T-helper 2 cell treated with Interferon-gamma antibody and Interleukin-4, amounts not matched to agents 5 μg/mL and 100 μg/mL, for 36 hours (primary cell): ENCODE results near the gene EXOC3.

Experiments used
- DNase-seq: peaks from one replicate; pipeline ENCODE4 v3.0.0; 2021; ENCODE audit warnings: low spot score
- H3K27ac Mint-ChIP-seq: one replicate; pipeline ENCODE4 v1.8.0; 2021; ENCODE audit warnings: mild to moderate bottlenecking, mixed read lengths
- H3K27me3 Mint-ChIP-seq: one replicate; pipeline ENCODE4 v1.8.0; 2021; ENCODE audit warnings: low read depth, mixed read lengths
- H3K36me3 Mint-ChIP-seq: one replicate; pipeline ENCODE4 v1.8.0; 2021; ENCODE audit warnings: low read depth, mixed read lengths
- H3K4me1 Mint-ChIP-seq: one replicate; pipeline ENCODE4 v1.8.0; 2021; ENCODE audit warnings: low read depth, mixed read lengths
- H3K4me3 Mint-ChIP-seq: one replicate; pipeline ENCODE4 v1.8.0; 2022; ENCODE audit warnings: mild to moderate bottlenecking, moderate library complexity, mixed read lengths
- H3K9me3 Mint-ChIP-seq: one replicate; pipeline ENCODE4 v1.8.0; 2021; ENCODE audit warnings: mixed read lengths

The EXOC3 gene

DNA sequence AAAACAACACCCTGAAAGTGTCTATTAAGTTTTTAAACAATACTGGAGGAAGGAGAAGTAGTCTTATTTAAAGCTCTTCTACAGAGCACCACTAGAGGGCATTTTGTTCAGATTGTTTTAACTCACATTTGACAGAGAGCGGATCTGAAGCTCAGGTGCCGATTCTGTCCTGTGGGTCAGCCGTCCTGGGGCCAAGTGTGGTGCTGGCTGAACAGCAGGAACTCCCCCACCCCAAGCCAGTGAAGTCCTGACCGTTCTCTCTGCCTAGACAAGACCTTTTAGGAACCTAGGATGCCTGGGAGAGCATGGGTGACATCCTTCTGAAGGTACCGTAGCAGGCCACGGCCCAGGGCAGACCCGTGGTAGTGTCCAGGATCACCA is 3.9 kb downstream of the EXOC3 start:
- DNase-seq = no peak
- peaks cover 17% of the 10 kb centered on the region for H3K9me3 Mint-ChIP-seq
- peak overlapping the region; percentile 19 for H3K27ac Mint-ChIP-seq
- H3K36me3 Mint-ChIP-seq = peaks cover 61% of the 10 kb centered on the region
- H3K4me1 Mint-ChIP-seq = peaks cover 26% of the 10 kb centered on the region
- H3K4me3 Mint-ChIP-seq = no peak overlapping the region
- no peaks in the 10 kb centered on the region for H3K27me3 Mint-ChIP-seq

DNA sequence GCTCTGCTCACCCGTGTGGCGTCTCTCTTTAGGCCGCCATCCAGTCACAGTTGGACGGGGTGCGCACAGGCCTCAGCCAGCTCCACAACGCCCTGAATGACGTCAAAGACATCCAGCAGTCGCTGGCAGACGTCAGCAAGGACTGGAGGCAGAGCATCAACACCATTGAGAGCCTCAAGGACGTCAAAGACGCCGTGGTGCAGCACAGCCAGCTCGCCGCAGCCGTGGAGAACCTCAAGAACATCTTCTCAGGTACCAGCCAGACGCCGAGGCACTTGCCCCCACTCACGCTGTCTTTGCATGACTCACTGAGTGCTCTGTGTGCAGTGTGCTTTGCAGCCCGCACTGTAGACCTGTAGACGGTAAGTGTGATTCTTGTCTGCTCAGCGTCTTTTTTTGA is 4.5 kb downstream of the EXOC3 start:
- Mint-ChIP-seq H3K9me3 (peaks cover 23% of the 10 kb centered on the region), H3K27ac (no peak overlapping the region), H3K4me3 (no peak overlapping the region), H3K27me3 (no peaks in the 10 kb centered on the region), H3K4me1 (peaks cover 23% of the 10 kb centered on the region), H3K36me3 (peaks cover 67% of the 10 kb centered on the region)
- no peak for DNase-seq

DNA sequence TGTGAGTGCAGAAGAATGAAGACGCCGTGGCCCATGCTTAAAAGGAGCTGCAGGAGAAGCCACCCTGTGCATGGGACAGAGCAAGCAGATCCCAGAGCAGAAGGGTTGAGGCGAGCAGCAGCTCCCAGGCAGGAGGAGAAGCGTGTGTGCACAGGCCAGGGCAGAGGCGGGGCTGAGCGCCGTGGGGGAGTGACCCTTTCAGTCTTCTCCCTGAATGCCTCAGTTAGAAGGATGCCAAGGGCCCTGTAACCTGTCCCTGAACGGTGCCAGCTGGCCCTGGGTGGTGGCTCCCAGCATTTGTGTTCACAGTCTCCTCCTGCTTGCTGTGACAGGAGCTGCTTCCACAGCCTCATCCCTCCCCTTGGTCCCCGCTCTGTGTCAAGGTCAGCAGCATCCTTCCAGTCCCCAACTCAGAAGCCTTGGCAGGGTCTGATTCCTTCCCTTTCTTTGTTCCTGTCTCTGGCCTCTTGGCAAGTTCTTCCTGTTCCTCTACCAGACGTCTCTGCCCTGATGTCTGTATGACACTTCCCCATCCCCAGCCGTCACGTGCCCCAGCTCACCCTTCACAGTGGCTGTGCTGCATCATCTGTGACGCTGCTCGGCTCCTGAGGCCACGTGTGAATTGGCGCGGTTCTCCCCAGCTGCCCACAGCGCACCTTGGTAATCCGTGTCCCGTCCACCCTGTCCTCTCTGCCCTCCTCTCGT is 5.2 kb downstream of the EXOC3 start:
- H3K4me1 Mint-ChIP-seq = peaks cover 28% of the 10 kb centered on the region
- no peak overlapping the region for H3K27ac Mint-ChIP-seq
- peaks cover 74% of the 10 kb centered on the region for H3K36me3 Mint-ChIP-seq
- peaks cover 29% of the 10 kb centered on the region for H3K9me3 Mint-ChIP-seq
- no peaks in the 10 kb centered on the region for H3K27me3 Mint-ChIP-seq
- no peak overlapping the region for H3K4me3 Mint-ChIP-seq
- no peak for DNase-seq

- no peak overlapping the region for H3K4me3 Mint-ChIP-seq
- H3K36me3 Mint-ChIP-seq = peaks cover 79% of the 10 kb centered on the region
- no peak for DNase-seq
- peaks cover 33% of the 10 kb centered on the region for H3K4me1 Mint-ChIP-seq
- H3K27ac Mint-ChIP-seq = no peak overlapping the region
- H3K27me3 Mint-ChIP-seq = no peaks in the 10 kb centered on the region
- peaks cover 29% of the 10 kb centered on the region for H3K9me3 Mint-ChIP-seq
These were observed 5.8 kb downstream of the EXOC3 start for GRCh38 chr5:448766-449090.

DNA sequence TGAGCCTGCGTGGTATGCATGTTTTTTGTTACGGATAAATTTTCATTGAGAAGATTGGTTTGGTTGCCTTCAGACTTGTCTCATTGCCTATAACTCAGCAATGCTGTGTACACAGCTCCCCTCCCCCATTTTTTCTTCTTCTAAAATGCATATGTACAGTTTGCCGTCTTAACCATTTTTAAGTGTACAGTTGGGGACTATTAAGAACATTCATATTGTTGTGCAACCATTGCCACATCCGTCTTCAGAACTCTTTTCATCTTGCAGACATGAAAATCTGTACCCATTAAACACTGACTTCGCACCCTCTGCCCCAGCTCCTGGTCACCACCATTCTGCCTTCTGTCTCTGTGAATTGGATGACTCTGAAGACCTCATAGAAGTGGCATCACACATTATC is 6.2 kb downstream of the EXOC3 start:
- peaks cover 29% of the 10 kb centered on the region for H3K9me3 Mint-ChIP-seq
- no peak for DNase-seq
- H3K36me3 Mint-ChIP-seq = peaks cover 83% of the 10 kb centered on the region
- peaks cover 34% of the 10 kb centered on the region for H3K4me1 Mint-ChIP-seq
- H3K27ac Mint-ChIP-seq = no peak overlapping the region
- H3K4me3 Mint-ChIP-seq = no peak overlapping the region
- no peaks in the 10 kb centered on the region for H3K27me3 Mint-ChIP-seq

DNA sequence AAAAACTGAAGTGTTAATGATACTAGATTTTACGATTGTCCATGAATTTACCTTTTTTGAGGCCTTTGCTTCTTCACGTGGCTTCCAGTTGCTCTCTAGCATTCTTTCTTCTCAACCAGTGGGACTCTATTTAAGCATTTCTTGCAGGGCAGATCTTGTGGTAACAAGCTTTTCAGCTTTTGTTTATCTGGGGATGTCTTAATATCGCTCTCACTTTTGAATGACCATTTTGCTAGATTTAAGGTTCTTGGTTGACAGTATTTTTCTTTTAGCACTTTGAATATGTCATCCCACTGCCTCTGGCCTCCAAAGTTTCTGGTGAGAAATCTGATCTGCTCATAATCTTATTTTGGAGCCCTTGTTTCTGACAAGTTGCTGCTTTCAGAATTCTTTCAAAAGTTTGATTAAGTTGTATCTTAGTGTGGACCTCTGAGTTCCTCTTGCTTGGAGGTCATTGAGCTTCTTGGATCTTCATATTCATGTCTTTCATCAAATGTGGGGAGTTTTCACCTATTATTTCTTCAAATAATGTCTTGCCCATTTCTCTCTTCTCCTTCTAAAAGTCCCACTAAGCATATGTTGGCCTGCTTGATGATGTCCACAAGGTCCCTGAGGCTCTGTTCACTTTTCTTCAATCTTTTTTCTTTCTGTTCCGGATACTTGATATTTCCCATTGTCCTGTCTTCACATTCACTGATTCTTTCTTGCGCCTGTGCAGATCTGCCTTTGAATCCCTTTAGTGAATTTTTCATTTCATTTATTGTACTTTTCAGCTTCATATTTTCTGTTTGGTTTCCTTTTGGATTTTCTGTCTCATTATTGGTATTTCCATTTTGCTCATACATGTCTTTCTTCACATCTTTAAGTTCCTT is 8.8 kb downstream of the EXOC3 start:
- Mint-ChIP-seq H3K36me3 (peaks cover 87% of the 10 kb centered on the region), H3K4me3 (no peak overlapping the region), H3K27me3 (no peaks in the 10 kb centered on the region), H3K4me1 (peaks cover 21% of the 10 kb centered on the region), H3K27ac (no peak overlapping the region), H3K9me3 (peaks cover 29% of the 10 kb centered on the region)
- DNase-seq = no peak

- Mint-ChIP-seq H3K36me3 (peaks cover 85% of the 10 kb centered on the region), H3K4me1 (peaks cover 21% of the 10 kb centered on the region), H3K4me3 (peak overlapping the region; percentile 25), H3K27ac (peak overlapping the region; percentile 71), H3K9me3 (peaks cover 29% of the 10 kb centered on the region), H3K27me3 (no peaks in the 10 kb centered on the region)
- DNase-seq = no peak
These were observed 10.2 kb downstream of the EXOC3 start for GRCh38 chr5:452978-453710.

DNA sequence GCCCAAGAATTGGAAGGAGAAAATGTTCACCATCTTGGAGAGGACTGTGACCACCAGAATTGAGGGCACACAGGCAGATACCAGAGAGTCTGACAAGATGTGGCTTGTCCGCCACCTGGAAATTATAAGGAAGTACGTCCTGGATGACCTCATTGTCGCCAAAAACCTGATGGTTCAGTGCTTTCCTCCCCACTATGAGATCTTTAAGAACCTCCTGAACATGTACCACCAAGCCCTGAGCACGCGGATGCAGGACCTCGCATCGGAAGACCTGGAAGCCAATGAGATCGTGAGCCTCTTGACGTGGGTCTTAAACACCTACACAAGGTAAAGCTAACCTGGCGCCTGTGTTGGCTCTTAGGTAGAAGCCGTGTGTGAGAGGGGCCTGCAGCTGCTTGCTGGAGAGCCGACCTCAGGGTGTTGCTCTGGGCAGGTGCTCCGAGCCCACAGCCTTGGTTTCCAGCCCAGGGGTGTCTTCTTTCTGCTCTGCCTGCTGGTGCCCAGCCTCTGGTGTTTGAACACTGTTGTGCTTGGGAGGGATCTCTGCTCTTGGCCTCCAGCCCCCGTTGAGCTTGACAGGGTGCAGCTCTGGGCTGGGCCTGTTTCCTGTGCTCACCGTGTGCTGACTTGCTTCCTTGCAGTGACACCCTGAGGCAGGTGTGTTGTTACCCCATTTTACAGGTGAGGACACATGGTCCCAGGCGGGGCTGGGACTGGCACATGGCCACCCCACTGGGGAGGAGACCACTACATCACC is 10.9 kb downstream of the EXOC3 start:
- DNase-seq = no peak
- Mint-ChIP-seq H3K27ac (peak overlapping the region; percentile 71), H3K36me3 (peaks cover 84% of the 10 kb centered on the region), H3K4me3 (peak overlapping the region; percentile 27), H3K4me1 (peaks cover 28% of the 10 kb centered on the region), H3K9me3 (peaks cover 29% of the 10 kb centered on the region), H3K27me3 (no peaks in the 10 kb centered on the region)

DNA sequence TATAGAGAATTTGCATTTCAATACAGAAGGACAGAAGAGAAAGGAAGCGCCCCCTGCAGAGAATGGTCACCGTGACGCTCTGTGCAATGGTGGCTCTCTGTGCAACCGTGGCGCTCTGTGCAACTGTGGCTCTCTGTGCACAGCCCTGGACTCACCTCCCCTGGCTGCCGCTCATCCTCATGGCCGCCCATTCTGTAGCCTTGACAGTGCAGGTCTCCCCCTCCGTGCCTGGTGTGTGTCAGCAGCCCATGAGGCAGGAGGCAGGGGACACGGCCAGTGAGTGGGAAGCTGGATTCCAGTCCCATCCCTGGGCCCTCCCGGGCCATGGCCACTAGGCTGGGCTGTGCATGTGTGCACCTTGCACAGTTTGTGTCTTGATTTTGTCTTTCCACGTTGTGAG is 12.0 kb downstream of the EXOC3 start:
- Mint-ChIP-seq H3K4me3 (no peak overlapping the region), H3K36me3 (peaks cover 84% of the 10 kb centered on the region), H3K4me1 (peaks cover 37% of the 10 kb centered on the region), H3K27me3 (no peaks in the 10 kb centered on the region), H3K9me3 (peaks cover 29% of the 10 kb centered on the region), H3K27ac (no peak overlapping the region)
- DNase-seq = no peak

DNA sequence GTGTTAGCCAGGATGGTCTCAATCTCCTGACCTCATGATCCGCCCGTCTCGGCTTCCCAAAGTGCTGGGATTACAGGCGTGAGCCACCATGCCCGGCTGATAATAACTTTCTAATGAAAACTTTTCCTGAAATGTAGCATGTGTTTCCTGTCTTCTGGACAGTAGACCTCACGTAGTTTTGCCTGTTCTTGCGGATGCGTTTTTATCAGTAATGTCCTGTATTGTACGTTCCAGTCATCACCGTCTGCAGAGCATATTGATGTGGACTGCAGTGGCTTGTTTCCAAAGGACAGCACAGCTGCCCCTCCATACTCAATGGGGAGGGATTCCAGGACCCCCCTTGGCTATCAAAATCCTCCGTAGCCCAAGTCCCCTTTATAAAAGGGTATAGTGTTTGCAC is 12.8 kb downstream of the EXOC3 start:
- no peak overlapping the region for H3K4me3 Mint-ChIP-seq
- H3K27me3 Mint-ChIP-seq = no peaks in the 10 kb centered on the region
- H3K4me1 Mint-ChIP-seq = peaks cover 44% of the 10 kb centered on the region
- H3K9me3 Mint-ChIP-seq = peaks cover 21% of the 10 kb centered on the region
- no peak for DNase-seq
- no peak overlapping the region for H3K27ac Mint-ChIP-seq
- peaks cover 84% of the 10 kb centered on the region for H3K36me3 Mint-ChIP-seq

GRCh38 chr5:456351-457194 is 13.6 kb downstream of the EXOC3 start:
- Mint-ChIP-seq H3K4me3 (no peak overlapping the region), H3K9me3 (peaks cover 15% of the 10 kb centered on the region), H3K27me3 (no peaks in the 10 kb centered on the region), H3K36me3 (peaks cover 78% of the 10 kb centered on the region), H3K4me1 (peaks cover 47% of the 10 kb centered on the region), H3K27ac (peak overlapping the region; percentile 3)
- DNase-seq = no peak

GRCh38 chr5:457195-457961 is 14.4 kb downstream of the EXOC3 start:
- H3K27me3 Mint-ChIP-seq = no peaks in the 10 kb centered on the region
- no peak overlapping the region for H3K4me3 Mint-ChIP-seq
- peaks cover 7% of the 10 kb centered on the region for H3K9me3 Mint-ChIP-seq
- peaks cover 49% of the 10 kb centered on the region for H3K4me1 Mint-ChIP-seq
- DNase-seq = no peak
- H3K36me3 Mint-ChIP-seq = peaks cover 78% of the 10 kb centered on the region
- no peak overlapping the region for H3K27ac Mint-ChIP-seq
